K562 (cell line): ENCODE data around the gene PTCRA. TPM values are rescaled to one million over a fixed set of nuclear protein-coding genes. Genes with fewer than 3 reads are reported as not detected.

Experiments
- ARID1B ChIP-seq: fragments of 450-650 bp; IDR thresholded peaks from 2 replicates; pipeline ENCODE4 v1.6.1; 2016; ENCODE audit warnings: antibody characterized with exemption, mild to moderate bottlenecking, inconsistent platforms
- ERF ChIP-seq: fragments of 450-650 bp; formaldehyde crosslinking; IDR thresholded peaks from 2 replicates; pipeline ENCODE4 v1.4.0; 2020; ENCODE audit warnings: mild to moderate bottlenecking, mixed read lengths
- FOXA3 ChIP-seq, 2 experiments: fragments of 450-650 bp in 1 of 2; sonication (generic) in 1 of 2; formaldehyde crosslinking; IDR thresholded peaks in 1 of 2; conservative IDR thresholded peaks in 1 of 2; 2 replicates each; pipeline versions ENCODE4 v1.4.0 to v1.8.0; 2020 to 2022; ENCODE audit warnings: mild to moderate bottlenecking in 2 of 2, missing genetic modification reagents in 1 of 2
- HCFC1 ChIP-seq: IDR thresholded peaks from 2 replicates; pipeline ENCODE4 v1.6.1; 2012; ENCODE audit warnings: low read depth, low read length, improper control_type of control experiment
- HDAC6 ChIP-seq: IDR thresholded peaks from 2 replicates; pipeline ENCODE4 v1.6.1; 2012; ENCODE audit warnings: low read depth, mild to moderate bottlenecking, control low read depth, inconsistent platforms, low read length, moderate library complexity
- HOXB6 ChIP-seq: fragments of 250-450 bp; sonication (Bioruptor Pico); IDR thresholded peaks from 2 replicates; pipeline ENCODE4 v1.5.1; 2022; ENCODE audit warnings: mild to moderate bottlenecking, borderline replicate concordance
- KAT2B ChIP-seq: IDR thresholded peaks from one replicate; pipeline ENCODE4 v1.6.1; 2012; ENCODE audit warnings: low read depth, mild to moderate bottlenecking, control low read depth, inconsistent platforms, low read length, moderate library complexity
- KDM5B ChIP-seq: fragments of 200-600 bp; sonication (generic); IDR thresholded peaks from 2 replicates; pipeline ENCODE4 v1.6.1; 2012; ENCODE audit warnings: low read depth, mild to moderate bottlenecking, moderate library complexity, low read length, control low read depth, inconsistent platforms; ENCODE audit not compliant: insufficient replicate concordance
- KHSRP ChIP-seq: fragments of 450-650 bp; IDR thresholded peaks from 2 replicates; pipeline ENCODE4 v1.6.1; 2017
- KLF10 ChIP-seq: fragments of 250-450 bp; sonication (Bioruptor Pico); IDR thresholded peaks from 2 replicates; pipeline ENCODE4 v1.6.1; 2021; ENCODE audit warnings: matching md5 sums
- MEF2D ChIP-seq: conservative IDR thresholded peaks from 2 replicates; pipeline ENCODE4 v1.6.1; 2016; ENCODE audit warnings: low read depth, missing genetic modification characterization, missing compliant biosample characterization
- MITF ChIP-seq: IDR thresholded peaks from 2 replicates; pipeline ENCODE4 v1.6.1; 2014; ENCODE audit warnings: antibody characterized with exemption
- MTA3 ChIP-seq: fragments of 450-650 bp; formaldehyde crosslinking; IDR thresholded peaks from 2 replicates; pipeline ENCODE4 v1.6.1; 2017; ENCODE audit warnings: mild to moderate bottlenecking, borderline replicate concordance
- MTF1 ChIP-seq: fragments of 250-450 bp; sonication (Bioruptor Pico); IDR thresholded peaks from 2 replicates; pipeline ENCODE4 v1.9.0; 2021; ENCODE audit warnings: moderate library complexity, mild to moderate bottlenecking, inconsistent platforms, borderline replicate concordance
- NFXL1 ChIP-seq: fragments of 450-650 bp; formaldehyde crosslinking; IDR thresholded peaks from 2 replicates; pipeline ENCODE4 v1.4.0; 2021; ENCODE audit warnings: mild to moderate bottlenecking
- NONO ChIP-seq, 2 experiments: fragments of 200-400 bp in 1 of 2; fragments of 450-650 bp in 1 of 2; formaldehyde crosslinking in 1 of 2; IDR thresholded peaks; 2 replicates each; pipeline ENCODE4 v1.6.1; 2017; ENCODE audit warnings: low read depth in 2 of 2, mild to moderate bottlenecking in 2 of 2, moderate library complexity in 2 of 2, low read length in 1 of 2
- PHB2 ChIP-seq: fragments of 450-650 bp; IDR thresholded peaks from 2 replicates; pipeline ENCODE4 v1.6.1; 2017; ENCODE audit warnings: low read depth
- RBM14 ChIP-seq: fragments of 200-400 bp; formaldehyde crosslinking; IDR thresholded peaks from 2 replicates; pipeline ENCODE4 v1.6.1; 2018; ENCODE audit warnings: low read depth, mild to moderate bottlenecking, low read length, moderate library complexity, borderline replicate concordance; ENCODE audit not compliant: insufficient read depth
- TEAD2 ChIP-seq: fragments of 450-650 bp; IDR thresholded peaks from 2 replicates; pipeline ENCODE4 v1.6.1; 2016; ENCODE audit warnings: missing genetic modification characterization, control low read depth, missing compliant biosample characterization
- TRIM24 ChIP-seq, 2 experiments: fragments of 450-650 bp; IDR thresholded peaks; 2 replicates each; pipeline ENCODE4 v1.6.1; 2016
- TRIM28 ChIP-seq: fragments of 450-650 bp; IDR thresholded peaks from 2 replicates; pipeline ENCODE4 v1.6.1; 2017
- ZC3H4 ChIP-seq: sonication (generic); formaldehyde crosslinking; IDR thresholded peaks from 2 replicates; pipeline ENCODE4 v1.9.0; 2021; ENCODE audit warnings: missing genetic modification reagents, borderline replicate concordance
- ZMIZ1 ChIP-seq, 2 experiments: fragments of 150-350 bp in 1 of 2; IDR thresholded peaks; 2 replicates each; pipeline ENCODE4 v1.6.1; 2012 to 2016; ENCODE audit warnings: low read depth in 2 of 2, low read length in 2 of 2, mild to moderate bottlenecking in 1 of 2, moderate library complexity in 1 of 2
- polyA plus RNA-seq, 8 experiments: library from polyadenylated mRNA; depleted of rRNA in 4 of 8; stranded (reverse) in 5 of 8; unstranded in 3 of 8; fragments of >200 nt; fragmentation: Nextera tagmentation in 2 of 8; fragmentation: Illumina TruSeq in 1 of 8; extraction: Ambion mirVana in 2 of 8; extraction: Trizol in 1 of 8; gene quantifications; 2 replicates each; pipeline versions ENCODE4 v1.2.1 to v1.2.3, GENCODE V29; 2011 to 2014; ENCODE audit warnings: inconsistent platforms in 1 of 8, missing spikeins in 1 of 8
- total RNA-seq, 7 experiments: library from RNA; depleted of rRNA in 6 of 7; stranded (reverse); fragments of >200 nt in 6 of 7; fragmentation: Illumina TruSeq in 2 of 7; extraction: Trizol in 2 of 7; gene quantifications; 2 replicates each; pipeline versions ENCODE4 v1.2.1 to v1.2.3, GENCODE V29; 2011 to 2021; ENCODE audit warnings: low replicate concordance in 1 of 7

Gene PTCRA
- total and polyA plus RNA-seq, 9 of the 15 experiments (the other 6 are each of a cell fraction or from before 2014, with no cell fraction given), result 0.21 TPM; not detected in 8

DNA sequence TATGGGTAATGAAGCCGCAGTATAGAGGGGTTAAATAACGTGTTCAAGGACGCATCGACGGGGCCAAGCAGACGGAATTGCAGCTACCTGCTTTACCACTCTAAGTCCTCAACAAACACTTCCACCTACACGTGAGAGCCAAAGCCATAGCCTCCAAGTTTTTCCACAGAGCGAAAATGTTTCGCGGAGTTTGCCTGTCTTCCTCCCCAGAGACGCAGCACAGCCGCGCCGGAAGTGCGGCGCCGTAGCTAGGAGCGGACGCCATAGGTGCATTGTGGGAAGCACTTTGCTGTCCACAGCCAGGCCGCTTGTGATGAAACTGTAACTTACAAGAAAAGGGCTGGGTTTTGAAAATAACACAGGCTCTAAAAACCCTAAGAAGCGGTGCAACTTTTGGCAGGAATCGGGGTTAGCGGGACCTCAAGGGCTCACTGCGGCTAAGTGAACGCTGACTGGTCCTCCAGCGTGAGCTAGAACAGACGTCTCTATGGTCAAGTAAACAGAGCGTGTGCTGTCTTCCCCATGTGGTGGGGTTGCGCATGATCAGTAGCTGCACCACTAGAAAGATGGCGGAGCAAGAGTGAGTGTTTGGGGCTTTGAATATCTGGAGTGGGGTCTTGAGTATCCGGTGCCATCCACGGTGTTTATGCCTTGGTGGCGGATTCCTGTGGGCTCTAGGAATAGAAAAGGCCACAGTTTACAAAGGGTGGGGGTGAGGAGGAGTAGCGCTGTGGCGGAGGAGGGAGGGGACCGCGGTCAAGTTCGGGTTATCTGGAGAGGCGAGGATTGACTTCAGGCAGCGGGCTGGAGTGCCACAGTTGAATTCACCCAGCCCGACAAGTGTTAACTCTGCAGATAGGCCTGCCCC, 36.2 kb upstream of the PTCRA start, which contains the start of gene RPL7L1 (continued):
- TF ChIP-seq MEF2D (tag) (no peak; the same call in 1 of the 2 replicates), FOXA3 (CRISPR knock-in tag; conservative IDR thresholded peaks at IDR 0.05 in 1 of 2, IDR thresholded peaks at IDR 0.05 in 1 of 2) (peak; percentile 91 to 94), NONO (IDR thresholded peaks at IDR 0.05; ENCODE audit: low read depth in 2 of 2, low read length in 1 of 2) (0 out of 4 replicates have a peak, but pooled peaks have one; percentile 28 to 32), PHB2 (0 out of 2 replicates have a peak, but pooled peaks have one; percentile 9), MTA3 (peak; percentile 61; the same call in 1 of the 2 replicates), RBM14 (no peak), KDM5B (peak; percentile 98), MITF (no peak), HCFC1 (peak; percentile 86), KLF10 (no peak), KAT2B (peak; percentile 86), HOXB6 (CRISPR knock-in tag) (no peak; the same call in 1 of the 2 replicates), NFXL1 (CRISPR knock-in tag) (no peak; the same call in 1 of the 2 replicates), TEAD2 (tag) (no peak), KHSRP (no peak), HDAC6 (no peak), ARID1B (peak; percentile 50; the same call in 1 of the 2 replicates), TRIM28 (peak; percentile 44), TRIM24 (IDR thresholded peaks at IDR 0.05) (peak; percentile 8 to 13; a peak in 1 of 4 replicates), ZMIZ1 (IDR thresholded peaks at IDR 0.05; ENCODE audit: low read depth in 2 of 2, low read length in 2 of 2) (peak in 1 of 2 experiments; percentile 45; a peak in 1 of 4 replicates), ZC3H4 (peak; percentile 82; the same call in 1 of the 2 replicates), ERF (CRISPR knock-in tag) (peak; percentile 85), MTF1 (CRISPR knock-in tag) (no peak)
